Parathyroid adenoma (tissue), 2 donors: ENCODE measurements around the gene CCDC50.

Experiments used
- H2AFZ ChIP-seq: fragments of 300-600 bp; sonication (generic); one replicate; pipeline ENCODE4 v1.7.0; 2017; ENCODE audit warnings: antibody characterized with exemption, mild to moderate bottlenecking
- H3K27ac ChIP-seq: fragments of 300-600 bp; sonication (generic); one replicate; pipeline ENCODE4 v1.7.0; 2017
- H3K27me3 ChIP-seq: fragments of 300-600 bp; sonication (generic); one replicate; pipeline ENCODE4 v1.7.0; 2017; ENCODE audit warnings: low read length; ENCODE audit not compliant: control insufficient read depth, insufficient read depth
- H3K36me3 ChIP-seq: fragments of 300-600 bp; sonication (generic); one replicate; pipeline ENCODE4 v1.7.0; 2017; ENCODE audit warnings: low read length; ENCODE audit not compliant: control insufficient read depth, insufficient read depth
- H3K4me1 ChIP-seq: fragments of 300-600 bp; sonication (generic); one replicate; pipeline ENCODE4 v1.7.0; 2017; ENCODE audit warnings: control low read depth
- H3K4me2 ChIP-seq: fragments of 300-600 bp; sonication (generic); one replicate; pipeline ENCODE4 v1.7.0; 2017; ENCODE audit warnings: low read length
- H3K4me3 ChIP-seq: fragments of 300-600 bp; sonication (generic); one replicate; pipeline ENCODE4 v1.7.0; 2017; ENCODE audit warnings: low read depth, low read length
- H3K79me2 ChIP-seq: fragments of 300-600 bp; sonication (generic); one replicate; pipeline ENCODE4 v1.7.0; 2017; ENCODE audit warnings: control low read depth
- H3K9ac ChIP-seq: fragments of 300-600 bp; sonication (generic); one replicate; pipeline ENCODE4 v1.7.0; 2017; ENCODE audit warnings: mild to moderate bottlenecking
- H3K9me3 ChIP-seq: fragments of 300-600 bp; sonication (generic); one replicate; pipeline ENCODE4 v1.7.0; 2017; ENCODE audit warnings: low read length; ENCODE audit not compliant: control insufficient read depth
- TF ChIP-seq, protein P1 (sequence below): fragments of 300-600 bp; sonication (generic); IDR thresholded peaks from one replicate; pipeline ENCODE4 v1.7.0; 2017; ENCODE audit warnings: antibody characterized with exemption, mild to moderate bottlenecking
- donor health status: primary hyperparathyroidism.

CCDC50 gene

DNA sequence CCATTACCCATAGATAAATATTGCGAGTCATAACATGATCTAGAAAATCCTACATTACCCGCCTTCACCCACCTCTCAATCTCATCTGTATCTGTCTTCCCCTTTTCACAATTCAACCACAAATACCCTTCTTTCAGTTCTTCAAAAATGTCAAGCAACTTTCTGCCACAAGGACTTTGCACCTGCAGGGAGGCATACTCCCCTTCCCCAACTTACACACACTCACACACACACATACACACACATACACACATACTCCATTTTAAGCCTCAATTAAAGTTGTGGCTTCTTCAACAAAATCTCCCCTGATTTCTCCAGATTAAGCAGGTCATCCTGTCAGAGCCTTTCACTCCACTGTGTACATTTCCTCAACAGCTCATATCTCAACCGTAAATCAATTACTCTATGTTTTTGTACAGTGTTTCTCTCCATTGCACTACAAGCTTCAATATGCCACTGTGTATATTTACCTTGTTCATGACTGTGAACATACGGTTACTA, 33.1 kb upstream of the CCDC50 start:
- Histone ChIP-seq H3K36me3 (no peaks in the 10 kb centered on the region), H3K9ac (no peak overlapping the region), H2AFZ (no peak overlapping the region), H3K9me3 (no peaks in the 10 kb centered on the region), H3K4me3 (no peak overlapping the region), H3K79me2 (no peaks in the 10 kb centered on the region), H3K27me3 (no peaks in the 10 kb centered on the region), H3K27ac (no peak overlapping the region), H3K4me2 (no peak overlapping the region), H3K4me1 (no peaks in the 10 kb centered on the region)
- TF ChIP-seq, protein P1, sequence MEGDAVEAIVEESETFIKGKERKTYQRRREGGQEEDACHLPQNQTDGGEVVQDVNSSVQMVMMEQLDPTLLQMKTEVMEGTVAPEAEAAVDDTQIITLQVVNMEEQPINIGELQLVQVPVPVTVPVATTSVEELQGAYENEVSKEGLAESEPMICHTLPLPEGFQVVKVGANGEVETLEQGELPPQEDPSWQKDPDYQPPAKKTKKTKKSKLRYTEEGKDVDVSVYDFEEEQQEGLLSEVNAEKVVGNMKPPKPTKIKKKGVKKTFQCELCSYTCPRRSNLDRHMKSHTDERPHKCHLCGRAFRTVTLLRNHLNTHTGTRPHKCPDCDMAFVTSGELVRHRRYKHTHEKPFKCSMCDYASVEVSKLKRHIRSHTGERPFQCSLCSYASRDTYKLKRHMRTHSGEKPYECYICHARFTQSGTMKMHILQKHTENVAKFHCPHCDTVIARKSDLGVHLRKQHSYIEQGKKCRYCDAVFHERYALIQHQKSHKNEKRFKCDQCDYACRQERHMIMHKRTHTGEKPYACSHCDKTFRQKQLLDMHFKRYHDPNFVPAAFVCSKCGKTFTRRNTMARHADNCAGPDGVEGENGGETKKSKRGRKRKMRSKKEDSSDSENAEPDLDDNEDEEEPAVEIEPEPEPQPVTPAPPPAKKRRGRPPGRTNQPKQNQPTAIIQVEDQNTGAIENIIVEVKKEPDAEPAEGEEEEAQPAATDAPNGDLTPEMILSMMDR, result no peak

DNA sequence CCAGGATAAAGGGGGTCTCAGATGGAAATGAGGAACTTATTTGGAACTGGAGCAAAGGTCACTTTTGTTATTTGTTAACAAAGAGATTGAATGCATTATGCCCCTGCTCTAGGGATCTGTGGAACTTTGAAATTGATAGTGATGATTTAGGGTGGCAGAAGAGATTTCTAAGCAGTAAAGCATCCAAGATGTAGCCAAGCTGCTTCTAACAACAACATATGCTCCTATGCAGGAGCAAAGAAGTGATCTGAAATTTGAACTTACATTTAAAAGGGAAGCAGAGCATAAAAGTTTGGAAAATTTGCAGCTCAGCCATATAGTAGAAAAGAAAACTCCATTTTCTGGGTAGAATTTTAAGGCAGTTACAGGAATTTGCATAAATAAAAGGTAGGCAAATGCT, 30.3 kb upstream of the CCDC50 start:
- Histone ChIP-seq H2AFZ (no peak overlapping the region), H3K36me3 (no peaks in the 10 kb centered on the region), H3K4me2 (no peak overlapping the region), H3K9ac (no peak overlapping the region), H3K4me3 (no peak overlapping the region), H3K4me1 (no peaks in the 10 kb centered on the region), H3K27ac (no peak overlapping the region), H3K79me2 (no peaks in the 10 kb centered on the region), H3K9me3 (no peaks in the 10 kb centered on the region), H3K27me3 (no peaks in the 10 kb centered on the region)
- TF ChIP-seq, protein P1, result no peak

DNA sequence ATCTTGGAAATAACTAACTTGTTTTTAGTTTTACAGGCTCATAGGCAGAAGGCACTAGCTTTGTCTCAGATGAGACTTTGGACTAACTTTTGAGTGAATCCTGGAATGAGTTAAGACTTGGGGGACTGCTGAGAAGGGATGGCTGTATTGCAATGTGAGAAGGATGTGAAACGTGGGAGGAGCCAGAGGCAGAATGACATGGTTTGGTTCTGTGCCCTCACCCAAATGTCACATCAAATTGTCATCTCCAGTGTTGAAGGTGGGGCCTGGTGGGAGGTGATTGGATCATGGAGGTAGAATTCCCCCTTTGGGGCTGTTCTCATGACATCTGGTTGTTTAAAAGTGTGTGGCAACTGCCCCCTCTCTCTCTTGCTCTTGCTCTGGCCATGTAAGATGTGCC, 28.8 kb upstream of the CCDC50 start:
- Histone ChIP-seq H3K79me2 (no peaks in the 10 kb centered on the region), H3K4me1 (no peaks in the 10 kb centered on the region), H2AFZ (no peak overlapping the region), H3K4me2 (no peak overlapping the region), H3K27me3 (no peaks in the 10 kb centered on the region), H3K4me3 (no peak overlapping the region), H3K36me3 (no peaks in the 10 kb centered on the region), H3K9ac (no peak overlapping the region), H3K27ac (no peak overlapping the region), H3K9me3 (no peaks in the 10 kb centered on the region)
- TF ChIP-seq, protein P1, result no peak

DNA sequence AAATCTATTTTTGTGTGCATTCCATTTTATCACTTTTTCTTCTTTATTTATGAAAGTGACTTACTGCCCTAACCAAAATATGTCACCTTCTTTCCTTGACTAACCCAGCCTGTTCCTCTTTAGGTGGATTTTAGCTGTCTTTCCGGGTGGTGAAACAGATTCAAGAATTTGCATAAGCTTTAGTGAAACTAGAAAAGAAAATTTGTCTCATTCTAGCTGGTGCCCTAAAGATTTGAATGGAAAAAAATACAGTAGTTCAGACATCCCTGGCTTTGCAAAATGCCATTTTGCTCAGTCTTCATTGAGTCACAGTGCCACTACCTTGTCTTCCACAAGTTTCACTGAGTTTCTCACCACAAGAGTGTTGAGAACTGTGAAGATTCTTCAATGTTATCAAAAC, 28.2 kb upstream of the CCDC50 start:
- Histone ChIP-seq H2AFZ (no peak overlapping the region), H3K27me3 (no peaks in the 10 kb centered on the region), H3K4me1 (no peaks in the 10 kb centered on the region), H3K36me3 (no peaks in the 10 kb centered on the region), H3K4me3 (no peak overlapping the region), H3K79me2 (no peaks in the 10 kb centered on the region), H3K9me3 (no peaks in the 10 kb centered on the region), H3K9ac (no peak overlapping the region), H3K4me2 (no peak overlapping the region), H3K27ac (no peak overlapping the region)
- TF ChIP-seq, protein P1, result no peak

DNA sequence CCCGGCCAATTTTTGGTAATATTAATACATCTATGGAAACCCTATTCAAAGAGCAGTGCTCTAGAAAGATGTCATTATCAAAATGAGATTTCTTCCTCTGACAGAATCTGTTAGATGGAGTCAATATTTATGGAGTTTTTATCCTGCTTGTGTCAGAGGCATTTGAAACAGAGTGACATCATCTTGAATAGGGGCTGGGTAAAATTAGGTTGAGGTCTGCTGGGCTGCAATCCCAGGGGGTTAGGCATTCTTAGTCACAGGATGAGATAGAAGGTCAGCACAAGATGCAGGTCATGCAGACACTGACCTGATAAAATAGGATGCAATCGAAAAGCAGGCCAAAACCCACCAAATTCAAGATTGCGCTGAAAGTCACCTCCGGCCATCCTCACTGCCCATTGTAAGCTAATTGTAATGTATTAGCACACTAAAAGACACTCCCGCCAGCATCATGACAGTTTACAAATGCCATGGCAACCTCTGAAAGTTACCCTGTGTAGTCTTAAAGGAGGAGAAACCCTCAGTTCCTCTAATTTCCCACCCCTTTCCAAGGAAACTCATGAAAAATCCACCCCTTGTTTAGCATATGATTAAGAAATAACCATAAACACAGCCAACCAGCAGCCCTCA, 27.3 kb upstream of the CCDC50 start:
- H3K9me3 ChIP-seq, result no peaks in the 10 kb centered on the region
- H3K9ac ChIP-seq, result no peak overlapping the region
- H3K79me2 ChIP-seq, result no peaks in the 10 kb centered on the region
- H3K4me1 ChIP-seq, result no peaks in the 10 kb centered on the region
- no peak overlapping the region for H3K27ac ChIP-seq
- TF ChIP-seq, protein P1, result no peak
- no peaks in the 10 kb centered on the region for H3K27me3 ChIP-seq
- H2AFZ ChIP-seq, result no peak overlapping the region
- H3K4me2 ChIP-seq, result no peak overlapping the region
- no peaks in the 10 kb centered on the region for H3K36me3 ChIP-seq
- no peak overlapping the region for H3K4me3 ChIP-seq
